Ovary (tissue), 3 donors: ENCODE results near the gene PRELID2.

ENCODE experiments used
- EP300 ChIP-seq: sonication (generic); formaldehyde crosslinking; IDR thresholded peaks from one replicate; pipeline ENCODE4 v1.6.1; 2017; ENCODE audit warnings: antibody characterized with exemption
- POLR2A ChIP-seq: fragments of 450-650 bp; IDR thresholded peaks from one replicate; pipeline ENCODE4 v1.6.1; 2017; ENCODE audit warnings: antibody characterized with exemption, mild to moderate bottlenecking, moderate library complexity
- TF ChIP-seq, protein P1 (sequence below), 3 donors: fragments of 450-650 bp in 2 of 3; fragments of 200-600 bp in 1 of 3; IDR thresholded peaks; one replicate each; pipeline versions ENCODE4 v1.5.1 to v1.8.0; 2016 to 2022; ENCODE audit warnings: antibody characterized with exemption in 3 of 3, mild to moderate bottlenecking in 1 of 3
- donor health status: DM: no; HTN: no; CAD: no.

DNA sequence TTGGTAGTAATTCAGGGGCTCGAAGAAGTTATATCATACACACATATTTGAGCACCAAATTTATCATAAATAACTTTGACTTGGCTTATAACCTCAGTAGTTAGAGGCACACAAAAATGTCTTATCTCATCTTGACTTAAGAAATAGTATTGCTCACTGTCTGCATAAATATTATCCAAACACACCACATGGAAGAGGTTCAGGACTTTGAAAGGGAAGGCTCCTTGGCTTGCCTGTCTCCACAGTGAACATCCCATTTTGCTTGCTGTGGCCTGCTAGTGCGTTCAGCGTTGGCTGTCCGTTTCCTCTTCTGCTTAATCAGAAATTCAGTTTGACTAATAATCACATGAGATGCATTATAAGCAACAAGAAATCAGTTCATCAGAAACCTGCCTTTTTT is 23.8 kb upstream of the PRELID2 start:
- TF ChIP-seq, protein P1, sequence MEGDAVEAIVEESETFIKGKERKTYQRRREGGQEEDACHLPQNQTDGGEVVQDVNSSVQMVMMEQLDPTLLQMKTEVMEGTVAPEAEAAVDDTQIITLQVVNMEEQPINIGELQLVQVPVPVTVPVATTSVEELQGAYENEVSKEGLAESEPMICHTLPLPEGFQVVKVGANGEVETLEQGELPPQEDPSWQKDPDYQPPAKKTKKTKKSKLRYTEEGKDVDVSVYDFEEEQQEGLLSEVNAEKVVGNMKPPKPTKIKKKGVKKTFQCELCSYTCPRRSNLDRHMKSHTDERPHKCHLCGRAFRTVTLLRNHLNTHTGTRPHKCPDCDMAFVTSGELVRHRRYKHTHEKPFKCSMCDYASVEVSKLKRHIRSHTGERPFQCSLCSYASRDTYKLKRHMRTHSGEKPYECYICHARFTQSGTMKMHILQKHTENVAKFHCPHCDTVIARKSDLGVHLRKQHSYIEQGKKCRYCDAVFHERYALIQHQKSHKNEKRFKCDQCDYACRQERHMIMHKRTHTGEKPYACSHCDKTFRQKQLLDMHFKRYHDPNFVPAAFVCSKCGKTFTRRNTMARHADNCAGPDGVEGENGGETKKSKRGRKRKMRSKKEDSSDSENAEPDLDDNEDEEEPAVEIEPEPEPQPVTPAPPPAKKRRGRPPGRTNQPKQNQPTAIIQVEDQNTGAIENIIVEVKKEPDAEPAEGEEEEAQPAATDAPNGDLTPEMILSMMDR (IDR thresholded peaks at IDR 0.05) = no peak
- no peak for TF ChIP-seq EP300
- TF ChIP-seq POLR2A = no peak
